MV-4-11 (cell line): ENCODE data around the gene TBC1D2B.

Experiments
- DNase-seq: peaks from one replicate; lab custom pipeline; 2025; lab: John Stamatoyannopoulos, UW

The TBC1D2B gene

GRCh38 chr15:78034495-78035191 is 42.9 kb downstream of the TBC1D2B start:
- peak; percentile 77 for DNase-seq

DNA sequence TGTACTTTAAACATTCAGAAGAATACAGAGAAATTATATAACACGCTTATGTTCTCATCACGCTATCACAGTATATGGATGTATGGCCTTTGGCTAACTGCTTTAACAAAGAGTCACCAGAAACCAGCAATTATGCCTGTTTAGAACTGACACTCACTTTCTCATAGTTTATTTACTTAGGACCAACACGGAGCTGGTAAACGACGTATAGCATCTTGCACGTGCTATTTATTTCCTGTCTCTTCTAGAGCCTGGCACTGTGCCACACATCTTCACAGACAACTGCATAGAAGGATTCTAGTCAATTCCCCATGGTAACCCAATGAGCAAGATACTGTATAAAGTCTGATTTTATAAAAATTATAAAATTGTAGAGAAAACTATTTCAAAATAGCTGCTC is 43.6 kb downstream of the TBC1D2B start:
- DNase-seq = no peak

- DNase-seq = peak; percentile 65
Measured at GRCh38 chr15:78032671-78033070, 44.8 kb downstream of the TBC1D2B start.

GRCh38 chr15:78024883-78025282 is 52.6 kb downstream of the TBC1D2B start:
- no peak for DNase-seq

GRCh38 chr15:78024519-78024870 is 53.0 kb downstream of the TBC1D2B start:
- DNase-seq = no peak

GRCh38 chr15:78023865-78024518 is 53.5 kb downstream of the TBC1D2B start:
- no peak for DNase-seq

DNA sequence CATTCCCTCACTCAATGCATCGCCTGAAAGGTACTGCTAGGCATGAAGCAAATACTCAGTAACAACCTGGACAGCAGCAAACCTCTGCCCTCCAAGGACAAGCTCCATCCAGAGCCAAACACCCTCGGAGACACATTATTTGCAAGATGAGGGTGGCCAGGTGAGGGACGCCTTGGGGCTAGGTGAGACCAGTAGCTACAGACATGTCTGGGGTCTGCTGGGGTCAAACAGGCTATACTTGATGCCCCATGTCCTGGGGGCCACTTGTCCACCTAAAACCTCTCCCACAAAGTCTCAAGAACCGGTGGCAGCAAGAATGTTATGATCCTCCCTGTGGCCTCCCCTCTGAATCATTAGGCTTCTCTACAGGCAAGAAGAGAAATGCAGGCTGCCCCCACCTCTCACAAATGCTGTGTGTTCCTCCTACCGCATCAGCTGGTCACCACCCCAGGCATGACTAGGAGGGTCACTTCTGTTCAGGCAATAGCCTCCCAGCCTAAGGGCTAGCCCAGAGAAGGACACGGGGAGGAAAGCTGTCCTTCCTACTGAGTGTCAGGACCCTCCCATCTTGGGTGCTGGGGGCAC is 54.3 kb downstream of the TBC1D2B start:
- no peak for DNase-seq

DNA sequence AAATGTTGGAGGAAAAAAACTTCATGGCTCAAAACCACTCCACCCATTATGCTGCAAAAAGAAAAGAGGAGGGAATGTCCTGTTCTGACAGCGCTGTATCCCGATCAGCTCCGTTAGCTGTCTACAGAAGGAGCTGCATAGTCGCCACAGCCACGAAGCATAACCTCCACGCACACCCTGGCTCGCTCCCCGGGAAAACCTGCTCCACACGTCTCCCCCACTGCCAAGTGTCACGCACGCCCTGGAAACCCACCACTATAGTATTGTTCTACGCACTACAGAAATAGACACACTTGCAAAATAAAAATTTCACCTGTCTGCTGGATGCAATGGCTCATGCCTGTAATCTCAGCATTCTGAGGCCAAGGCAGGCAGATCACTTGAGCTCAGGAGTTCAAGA is 55.8 kb downstream of the TBC1D2B start:
- no peak for DNase-seq

- DNase-seq = no peak
Measured at GRCh38 chr15:78020007-78020406, 57.5 kb downstream of the TBC1D2B start.

DNA sequence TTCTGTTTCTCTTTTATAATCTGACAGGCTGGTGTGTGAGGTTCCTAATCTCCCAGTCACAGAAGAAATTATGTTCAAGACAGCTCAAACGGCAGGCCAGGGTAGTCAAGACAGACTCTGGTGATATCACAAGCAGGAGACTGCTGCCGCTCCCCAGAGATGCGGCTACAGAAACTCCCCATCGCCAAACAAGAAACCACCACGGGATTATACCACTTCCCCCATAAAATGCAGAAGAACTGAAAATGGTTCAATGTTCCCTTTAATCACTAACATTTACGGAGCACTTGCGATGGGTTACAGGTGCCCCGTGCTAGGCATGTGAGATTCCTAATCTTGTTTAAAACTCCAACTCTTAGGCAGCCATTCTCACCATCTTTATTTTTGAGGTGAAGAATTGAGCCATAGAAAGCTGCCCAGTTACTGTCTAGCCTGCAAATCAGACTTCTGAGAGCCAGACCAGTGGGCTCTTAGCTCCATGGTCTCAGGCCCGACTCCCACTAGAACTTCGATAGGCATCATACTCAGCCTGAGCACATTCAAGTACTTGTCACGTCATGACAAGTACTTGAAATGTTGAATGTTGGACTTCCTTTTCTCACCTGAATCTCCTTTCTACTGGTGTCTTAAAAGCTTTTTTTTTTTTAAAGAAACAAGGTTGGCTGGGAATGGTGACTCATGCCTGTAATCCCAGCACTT is 58.4 kb downstream of the TBC1D2B start:
- DNase-seq = peak; percentile 88

- DNase-seq = no peak
Measured at GRCh38 chr15:78018445-78018844, 59.1 kb downstream of the TBC1D2B start.

- DNase-seq = no peak
Measured at GRCh38 chr15:78016860-78017259, 60.7 kb downstream of the TBC1D2B start.

DNA sequence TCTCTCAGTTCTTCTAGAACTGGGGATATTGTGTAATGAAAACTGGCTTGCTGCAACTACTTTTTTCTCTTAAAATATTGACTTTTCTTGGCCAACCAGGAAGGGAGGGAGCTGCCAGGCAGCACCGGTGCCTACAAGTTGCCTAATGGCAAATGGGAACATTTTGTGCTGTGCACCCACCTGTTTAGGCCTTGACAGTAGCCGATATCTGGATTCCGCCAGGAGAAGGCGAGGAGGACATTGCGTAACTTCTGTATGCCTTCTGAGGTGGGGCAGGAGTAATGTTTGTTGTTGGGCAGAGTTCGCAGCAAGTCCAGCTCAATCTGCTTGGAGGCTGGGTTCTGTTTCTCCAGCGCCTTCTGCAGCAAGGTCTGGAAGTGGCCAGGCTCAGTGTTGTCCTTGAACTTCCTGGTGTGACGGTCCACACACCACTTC is 64.9 kb downstream of the TBC1D2B start:
- DNase-seq = no peak

- DNase-seq = no peak
Measured at GRCh38 chr15:78010067-78010466, 67.4 kb downstream of the TBC1D2B start.

- no peak for DNase-seq
Measured at GRCh38 chr15:78007964-78008886, 69.3 kb downstream of the TBC1D2B start.

- DNase-seq = no peak
Measured at GRCh38 chr15:78007211-78007931, 70.1 kb downstream of the TBC1D2B start.

GRCh38 chr15:78006567-78007205 is 70.8 kb downstream of the TBC1D2B start:
- DNase-seq = no peak

GRCh38 chr15:78004919-78005634 is 72.4 kb downstream of the TBC1D2B start:
- no peak for DNase-seq

GRCh38 chr15:78004222-78004727 is 73.2 kb downstream of the TBC1D2B start:
- DNase-seq = no peak

DNA sequence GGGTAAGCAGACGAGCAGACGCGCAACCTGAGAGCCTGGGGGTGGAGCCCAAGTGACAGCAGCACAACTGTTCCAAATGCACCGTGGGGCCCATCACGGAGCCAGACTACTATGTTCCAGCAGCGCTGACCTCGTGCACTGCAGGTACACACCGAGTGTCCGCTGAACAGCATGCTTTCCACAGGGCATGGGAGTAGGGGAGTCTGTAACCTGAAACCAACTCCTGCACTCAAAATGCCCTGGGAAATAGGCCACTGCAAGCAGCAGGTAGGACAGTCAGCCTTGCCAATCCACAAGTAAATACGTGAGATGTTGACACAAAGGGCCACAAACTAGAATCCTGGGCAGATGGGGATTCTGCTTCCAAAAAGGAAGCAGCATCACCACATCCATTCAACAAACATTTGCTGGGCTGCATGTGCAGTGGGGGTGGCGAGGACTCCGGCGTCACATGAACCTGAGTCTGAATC is 73.9 kb downstream of the TBC1D2B start:
- DNase-seq = no peak
